H9 (cell line): Measurements from ENCODE around the gene TDP1. TPM values are rescaled to one million over a fixed set of nuclear protein-coding genes. Genes with fewer than 3 reads are reported as not detected.

Experiments used
- DNase-seq: peaks from one replicate; pipeline ENCODE4 v3.0.0-alpha.2; 2017
- H2AFZ ChIP-seq: one replicate; pipeline ENCODE4 v1.6.1; 2013; ENCODE audit warnings: mild to moderate bottlenecking, low read length, control low read depth, moderate library complexity
- H2AK5ac ChIP-seq: 2 replicates; pipeline ENCODE4 v1.6.1; 2013; ENCODE audit warnings: low read length, control low read depth, mixed read lengths; ENCODE audit not compliant: insufficient read length
- H2BK120ac ChIP-seq: one replicate; pipeline ENCODE4 v1.6.1; 2013; ENCODE audit warnings: low read depth, mild to moderate bottlenecking, low read length, control low read depth, inconsistent platforms; ENCODE audit not compliant: poor library complexity, severe bottlenecking
- H2BK12ac ChIP-seq: 2 replicates; pipeline ENCODE4 v1.6.1; 2013; ENCODE audit warnings: low read length, control low read depth, mixed read lengths, low read depth; ENCODE audit not compliant: insufficient read length
- H2BK15ac ChIP-seq: 2 replicates; pipeline ENCODE4 v1.6.1; 2013; ENCODE audit warnings: low read depth, low read length, control low read depth
- H2BK20ac ChIP-seq: one replicate; pipeline ENCODE4 v1.6.1; 2013; ENCODE audit warnings: low read depth, mild to moderate bottlenecking, low read length, control low read depth, inconsistent platforms; ENCODE audit not compliant: poor library complexity, severe bottlenecking
- H2BK5ac ChIP-seq: 2 replicates; pipeline ENCODE4 v1.6.1; 2013; ENCODE audit warnings: low read length, control low read depth, mixed read lengths; ENCODE audit not compliant: insufficient read length
- H3K14ac ChIP-seq: 2 replicates; pipeline ENCODE4 v1.6.1; 2013; ENCODE audit warnings: low read length, control low read depth; ENCODE audit not compliant: insufficient read depth
- H3K18ac ChIP-seq: 2 replicates; pipeline ENCODE4 v1.6.1; 2013; ENCODE audit warnings: low read depth, mild to moderate bottlenecking, mixed read lengths, low read length, control low read depth; ENCODE audit not compliant: insufficient read length
- H3K23ac ChIP-seq: 2 replicates; pipeline ENCODE4 v1.6.1; 2013; ENCODE audit warnings: low read length, control low read depth, mixed read lengths, low read depth; ENCODE audit not compliant: insufficient read length
- H3K23me2 ChIP-seq: 2 replicates; pipeline ENCODE4 v1.6.1; 2013; ENCODE audit warnings: low read depth, mild to moderate bottlenecking, mixed read lengths, low read length, control low read depth; ENCODE audit not compliant: insufficient read length, poor library complexity, severe bottlenecking
- H3K27ac ChIP-seq: 2 replicates; pipeline ENCODE4 v1.5.1; 2013; ENCODE audit warnings: low read length, control low read depth, mixed read lengths, low read depth; ENCODE audit not compliant: insufficient read length
- H3K27me3 ChIP-seq: 2 replicates; pipeline ENCODE4 v1.6.1; 2013; ENCODE audit warnings: low read length, control low read depth, inconsistent platforms; ENCODE audit not compliant: insufficient read depth
- H3K4ac ChIP-seq: 2 replicates; pipeline ENCODE4 v1.6.1; 2013; ENCODE audit warnings: low read depth, mild to moderate bottlenecking, control low read depth, inconsistent platforms, low read length, moderate library complexity
- H3K4me1 ChIP-seq: 2 replicates; pipeline ENCODE4 v1.6.1; 2013; ENCODE audit warnings: low read length, control low read depth, inconsistent platforms; ENCODE audit not compliant: insufficient read depth
- H3K4me2 ChIP-seq: 2 replicates; pipeline ENCODE4 v1.6.1; 2013; ENCODE audit warnings: low read length, control low read depth, mixed read lengths; ENCODE audit not compliant: insufficient read length, insufficient read depth
- H3K56ac ChIP-seq: 2 replicates; pipeline ENCODE4 v1.6.1; 2013; ENCODE audit warnings: low read depth, mild to moderate bottlenecking, mixed read lengths, low read length, control low read depth; ENCODE audit not compliant: insufficient read length
- H3K79me1 ChIP-seq: 2 replicates; pipeline ENCODE4 v1.6.1; 2013; ENCODE audit warnings: low read depth, mild to moderate bottlenecking, moderate library complexity, low read length, control low read depth, inconsistent platforms; ENCODE audit not compliant: insufficient read depth, poor library complexity, severe bottlenecking
- H3K79me2 ChIP-seq: 2 replicates; pipeline ENCODE4 v1.6.1; 2013; ENCODE audit warnings: low read length, control low read depth, inconsistent platforms; ENCODE audit not compliant: insufficient read depth
- H3K9ac ChIP-seq: 2 replicates; pipeline ENCODE4 v1.6.1; 2013; ENCODE audit warnings: low read length, control low read depth, mixed read lengths; ENCODE audit not compliant: insufficient read length; ENCODE audit errors: extremely low read depth
- H3K9me3 ChIP-seq: one replicate; pipeline ENCODE4 v1.6.1; 2013; ENCODE audit warnings: low read depth, low read length, inconsistent platforms; ENCODE audit not compliant: control insufficient read depth
- H3T11ph ChIP-seq: one replicate; pipeline ENCODE4 v1.6.1; 2013; ENCODE audit warnings: mild to moderate bottlenecking, low read length, control low read depth, inconsistent platforms
- H4K20me1 ChIP-seq: one replicate; pipeline ENCODE4 v1.6.1; 2013; ENCODE audit not compliant: control insufficient read depth, insufficient read length, insufficient read depth
- H4K5ac ChIP-seq: 2 replicates; pipeline ENCODE4 v1.6.1; 2013; ENCODE audit warnings: low read depth, mild to moderate bottlenecking, mixed read lengths, low read length, control low read depth; ENCODE audit not compliant: insufficient read length
- H4K8ac ChIP-seq: replicated peaks from 2 replicates; pipeline ENCODE4 v1.6.1; 2013; ENCODE audit warnings: low read length, control low read depth, mixed read lengths, low read depth; ENCODE audit not compliant: insufficient read length
- H4K91ac ChIP-seq: 2 replicates; pipeline ENCODE4 v1.6.1; 2013; ENCODE audit warnings: low read depth, mild to moderate bottlenecking, moderate library complexity, mixed read lengths, low read length, control low read depth; ENCODE audit not compliant: insufficient read length
- H3K27ac Mint-ChIP-seq, 3 experiments: 2 replicates in 2 of 3; 3 replicates in 1 of 3; pipeline ENCODE4 v1.8.0; 2020 to 2021; ENCODE audit warnings: mixed read lengths in 3 of 3, mild to moderate bottlenecking in 1 of 3, moderate library complexity in 1 of 3
- H3K27me3 Mint-ChIP-seq: 2 replicates; pipeline ENCODE4 v1.8.0; 2021; ENCODE audit warnings: low read depth, mild to moderate bottlenecking, moderate library complexity, mixed read lengths
- H3K36me3 Mint-ChIP-seq, 3 experiments: 2 replicates in 2 of 3; 3 replicates in 1 of 3; pipeline ENCODE4 v1.8.0; 2020 to 2021; ENCODE audit warnings: low read depth in 3 of 3, mixed read lengths in 3 of 3; ENCODE audit not compliant: insufficient read depth in 1 of 3
- H3K4me1 Mint-ChIP-seq, 2 experiments: 2 replicates each; pipeline ENCODE4 v1.8.0; 2020; ENCODE audit warnings: mixed read lengths in 2 of 2
- H3K4me3 Mint-ChIP-seq, 2 experiments: 2 replicates in 1 of 2; 3 replicates in 1 of 2; pipeline ENCODE4 v1.8.0; 2020 to 2021; ENCODE audit warnings: mild to moderate bottlenecking in 2 of 2, mixed read lengths in 2 of 2, moderate library complexity in 1 of 2
- H3K9me3 Mint-ChIP-seq, 2 experiments: 2 replicates in 1 of 2; 3 replicates in 1 of 2; pipeline ENCODE4 v1.8.0; 2020; ENCODE audit warnings: mild to moderate bottlenecking in 2 of 2, mixed read lengths in 2 of 2, moderate library complexity in 1 of 2
- CTCF ChIP-seq: fragments of 200-600 bp; sonication (generic); conservative IDR thresholded peaks from 3 replicates; pipeline ENCODE4 v1.8.0; 2021; ENCODE audit warnings: antibody characterized with exemption, mild to moderate bottlenecking
- WGBS: extraction: QIAGEN DNeasy Blood & Tissue Kit; methylation state at CpG from one replicate; pipeline ENCODE4 v1.1.7; 2013; ENCODE audit warnings: missing lambda C conversion rate, low lambda C conversion rate, mixed read lengths; ENCODE audit not compliant: insufficient read length; ENCODE audit errors: extremely low coverage; 5-methylcytosine and 5-hydroxymethylcytosine counted together
- total RNA-seq: library from RNA; stranded (reverse); gene quantifications from 2 replicates; pipeline ENCODE4 v1.2.1, GENCODE V29; 2021

TDP1 gene
- total RNA-seq, 1 experiment from 2014 or later, result 53.4 TPM

GRCh38 chr14:89960914-89961313, 5.2 kb downstream of the TDP1 start:
- DNase-seq, result no peak
- H3K9me3 ChIP-seq, result no peaks in the 10 kb centered on the region
- H3K23me2 ChIP-seq, result peaks cover 8% of the 10 kb centered on the region
- no peak overlapping the region for H2BK120ac ChIP-seq
- H3K14ac ChIP-seq, result no peak overlapping the region
- Mint-ChIP-seq H3K27ac (peak overlapping the region in 2 of 3 experiments; percentile 24 to 50; a peak in 3 of 7 replicates), H3K9me3 (no peaks in the 10 kb centered on the region), H3K27me3 (no peaks in the 10 kb centered on the region), H3K4me1 (peaks cover 29 to 39% of the 10 kb centered on the region in 2 experiments), H3K4me3 (no peak overlapping the region), H3K36me3 (peaks cover 27 to 51% (median 44%) of the 10 kb centered on the region in 3 experiments)
- H3K27me3 ChIP-seq, result no peaks in the 10 kb centered on the region
- H3K9ac ChIP-seq, result no peak overlapping the region
- no peak overlapping the region for H2BK20ac ChIP-seq
- no peak overlapping the region for H4K5ac ChIP-seq
- H2AFZ ChIP-seq, result no peak overlapping the region
- no peak overlapping the region for H3K18ac ChIP-seq
- peaks cover 3% of the 10 kb centered on the region for H3K79me1 ChIP-seq
- no peak overlapping the region for H3K23ac ChIP-seq
- H3K79me2 ChIP-seq, result no peaks in the 10 kb centered on the region
- no peak overlapping the region for H3K56ac ChIP-seq
- no peaks in the 10 kb centered on the region for H4K20me1 ChIP-seq
- H3K4me1 ChIP-seq, result peaks cover 3% of the 10 kb centered on the region; the same call in 1 of the 2 replicates
- no peak overlapping the region for H3T11ph ChIP-seq
- H3K4ac ChIP-seq, result no peak overlapping the region
- no peak for TF ChIP-seq CTCF
- H2AK5ac ChIP-seq, result no peak overlapping the region
- H3K27ac ChIP-seq, result no peak overlapping the region
- H3K4me2 ChIP-seq, result no peak overlapping the region
- no peak overlapping the region for H2BK15ac ChIP-seq
- no peak overlapping the region for H2BK5ac ChIP-seq
- no peak overlapping the region for H4K8ac ChIP-seq
- no CpG with 5 or more reads among the region's 3 CpGs for WGBS
- no peak overlapping the region for H4K91ac ChIP-seq
- H2BK12ac ChIP-seq, result no peak overlapping the region
